HepG2 (cell line): ENCODE data around the gene VAMP2. TPM values are rescaled to one million over a fixed set of nuclear protein-coding genes. Genes with fewer than 3 reads are reported as not detected.
A peak's percentile ranks its signal among the peaks of the same experiment; 100 is the strongest.

ENCODE experiments used
- GPN1 ChIP-seq: sonication (generic); formaldehyde crosslinking; IDR thresholded peaks from 2 replicates; pipeline ENCODE4 v1.5.1; 2020; ENCODE audit warnings: missing genetic modification reagents, borderline replicate concordance
- MAFG ChIP-seq: sonication (generic); formaldehyde crosslinking; IDR thresholded peaks from 2 replicates; pipeline ENCODE4 v1.5.1; 2020; ENCODE audit warnings: mild to moderate bottlenecking, missing genetic modification reagents
- SOX13 ChIP-seq, 3 experiments: fragments of 450-650 bp in 1 of 3; sonication (generic) in 1 of 3; formaldehyde crosslinking in 1 of 3; IDR thresholded peaks in 2 of 3; conservative IDR thresholded peaks in 1 of 3; 2 replicates each; pipeline versions ENCODE4 v1.5.0 to v1.6.1; 2016 to 2020; ENCODE audit warnings: antibody characterized with exemption in 1 of 3, mild to moderate bottlenecking in 1 of 3, missing compliant biosample characterization in 1 of 3, missing genetic modification reagents in 1 of 3, moderate library complexity in 1 of 3
- THAP11 ChIP-seq: IDR thresholded peaks from 2 replicates; pipeline ENCODE4 v1.6.1; 2016; ENCODE audit warnings: missing biosample characterization, missing genetic modification reagents
- ZFAT ChIP-seq: sonication (generic); formaldehyde crosslinking; conservative IDR thresholded peaks from 2 replicates; pipeline ENCODE4 v1.8.1; 2023; ENCODE audit warnings: missing genetic modification reagents, inconsistent platforms
- ZNF614 ChIP-seq: IDR thresholded peaks from 2 replicates; pipeline ENCODE4 v1.6.1; 2018; ENCODE audit warnings: missing biosample characterization, missing genetic modification reagents, inconsistent platforms, borderline replicate concordance
- ZSCAN31 ChIP-seq: sonication (generic); formaldehyde crosslinking; IDR thresholded peaks from 2 replicates; pipeline ENCODE4 v1.5.0; 2020; ENCODE audit warnings: low read depth, mild to moderate bottlenecking, missing genetic modification reagents
- polyA plus RNA-seq, 8 experiments: library from polyadenylated mRNA; depleted of rRNA in 3 of 8; stranded (reverse) in 7 of 8; unstranded in 1 of 8; fragments of >200 nt; fragmentation: Illumina TruSeq in 4 of 8; extraction: Trizol in 4 of 8; gene quantifications; 2 replicates each; pipeline versions ENCODE4 v1.2.1 to v1.2.3, GENCODE V29; 2011 to 2016; ENCODE audit warnings: low read depth in 4 of 8, missing spikeins in 1 of 8, mixed read lengths in 1 of 8; ENCODE audit not compliant: insufficient read depth in 1 of 8
- total RNA-seq, 5 experiments: library from RNA; depleted of rRNA; stranded (reverse); fragments of >200 nt; fragmentation: Illumina TruSeq; extraction: Trizol; gene quantifications; 2 replicates each; pipeline ENCODE4 v1.2.3, GENCODE V29; 2016; ENCODE audit warnings: low read depth in 1 of 5
- TF ChIP-seq, protein P1 (sequence below): sonication (generic); formaldehyde crosslinking; conservative IDR thresholded peaks from 2 replicates; pipeline ENCODE4 v1.4.0; 2020; ENCODE audit warnings: mild to moderate bottlenecking, missing genetic modification reagents, moderate library complexity
- TF ChIP-seq, protein P2 (sequence below): sonication (generic); formaldehyde crosslinking; IDR thresholded peaks from 2 replicates; pipeline ENCODE4; 2020; ENCODE audit warnings: missing genetic modification reagents, mild to moderate bottlenecking, borderline replicate concordance
- TF ChIP-seq, protein P3 (sequence below): IDR thresholded peaks from 2 replicates; pipeline ENCODE4 v1.6.1; 2016; ENCODE audit warnings: mild to moderate bottlenecking, missing biosample characterization, missing genetic modification reagents
- TF ChIP-seq, protein P4 (sequence below): sonication (generic); formaldehyde crosslinking; conservative IDR thresholded peaks from 2 replicates; pipeline ENCODE4 v1.5.0; 2020; ENCODE audit warnings: missing genetic modification reagents
- TF ChIP-seq, protein P5 (sequence below): sonication (generic); formaldehyde crosslinking; IDR thresholded peaks from 2 replicates; pipeline ENCODE4 v1.4.0; 2020; ENCODE audit warnings: missing genetic modification reagents, borderline replicate concordance
- TF ChIP-seq, protein P6 (sequence below): IDR thresholded peaks from 2 replicates; pipeline ENCODE4 v1.6.1; 2018; ENCODE audit warnings: missing genetic modification reagents

The VAMP2 gene
- total and polyA plus RNA-seq, 2 of the 13 experiments (the other 11 are each of a cell fraction or from before 2014, with no cell fraction given) = 3.9 to 17.2 TPM

DNA sequence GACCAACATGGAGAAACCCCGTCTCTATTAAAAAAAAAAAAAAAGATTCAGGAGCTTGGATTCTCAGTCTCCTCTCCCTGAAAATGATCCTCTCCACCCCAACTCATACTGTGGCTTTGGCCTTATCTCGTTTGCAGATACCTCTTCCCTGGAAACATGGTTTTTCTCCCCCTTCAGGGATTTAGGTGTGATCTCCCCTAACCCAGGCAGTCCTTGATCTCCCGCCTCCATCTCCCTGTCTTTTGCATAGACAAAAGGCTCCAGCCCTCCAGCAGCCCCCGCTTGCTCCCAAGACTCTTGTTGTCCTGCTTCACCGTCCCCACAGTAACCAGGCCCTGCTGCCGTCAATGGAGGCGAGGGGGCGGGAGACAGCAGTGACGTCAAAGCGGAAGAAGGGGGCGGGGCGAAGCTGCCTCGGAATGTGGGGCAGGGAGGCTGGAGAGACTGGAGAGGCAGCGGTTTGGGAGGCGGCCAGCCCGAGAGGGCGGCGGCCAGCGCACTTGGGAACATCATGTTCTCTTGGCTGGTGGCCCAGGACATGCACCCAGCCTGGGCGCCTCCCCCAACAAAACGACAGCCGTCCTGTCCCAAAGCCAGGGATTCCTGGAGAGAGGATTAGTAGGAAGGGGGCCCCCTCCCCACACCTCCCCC lies 8.7 kb downstream of the VAMP2 start (continued):
- TF ChIP-seq, protein P1, sequence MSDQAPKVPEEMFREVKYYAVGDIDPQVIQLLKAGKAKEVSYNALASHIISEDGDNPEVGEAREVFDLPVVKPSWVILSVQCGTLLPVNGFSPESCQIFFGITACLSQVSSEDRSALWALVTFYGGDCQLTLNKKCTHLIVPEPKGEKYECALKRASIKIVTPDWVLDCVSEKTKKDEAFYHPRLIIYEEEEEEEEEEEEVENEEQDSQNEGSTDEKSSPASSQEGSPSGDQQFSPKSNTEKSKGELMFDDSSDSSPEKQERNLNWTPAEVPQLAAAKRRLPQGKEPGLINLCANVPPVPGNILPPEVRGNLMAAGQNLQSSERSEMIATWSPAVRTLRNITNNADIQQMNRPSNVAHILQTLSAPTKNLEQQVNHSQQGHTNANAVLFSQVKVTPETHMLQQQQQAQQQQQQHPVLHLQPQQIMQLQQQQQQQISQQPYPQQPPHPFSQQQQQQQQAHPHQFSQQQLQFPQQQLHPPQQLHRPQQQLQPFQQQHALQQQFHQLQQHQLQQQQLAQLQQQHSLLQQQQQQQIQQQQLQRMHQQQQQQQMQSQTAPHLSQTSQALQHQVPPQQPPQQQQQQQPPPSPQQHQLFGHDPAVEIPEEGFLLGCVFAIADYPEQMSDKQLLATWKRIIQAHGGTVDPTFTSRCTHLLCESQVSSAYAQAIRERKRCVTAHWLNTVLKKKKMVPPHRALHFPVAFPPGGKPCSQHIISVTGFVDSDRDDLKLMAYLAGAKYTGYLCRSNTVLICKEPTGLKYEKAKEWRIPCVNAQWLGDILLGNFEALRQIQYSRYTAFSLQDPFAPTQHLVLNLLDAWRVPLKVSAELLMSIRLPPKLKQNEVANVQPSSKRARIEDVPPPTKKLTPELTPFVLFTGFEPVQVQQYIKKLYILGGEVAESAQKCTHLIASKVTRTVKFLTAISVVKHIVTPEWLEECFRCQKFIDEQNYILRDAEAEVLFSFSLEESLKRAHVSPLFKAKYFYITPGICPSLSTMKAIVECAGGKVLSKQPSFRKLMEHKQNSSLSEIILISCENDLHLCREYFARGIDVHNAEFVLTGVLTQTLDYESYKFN = peak; percentile 43; the same call in 1 of the 2 replicates
- TF ChIP-seq, protein P2, sequence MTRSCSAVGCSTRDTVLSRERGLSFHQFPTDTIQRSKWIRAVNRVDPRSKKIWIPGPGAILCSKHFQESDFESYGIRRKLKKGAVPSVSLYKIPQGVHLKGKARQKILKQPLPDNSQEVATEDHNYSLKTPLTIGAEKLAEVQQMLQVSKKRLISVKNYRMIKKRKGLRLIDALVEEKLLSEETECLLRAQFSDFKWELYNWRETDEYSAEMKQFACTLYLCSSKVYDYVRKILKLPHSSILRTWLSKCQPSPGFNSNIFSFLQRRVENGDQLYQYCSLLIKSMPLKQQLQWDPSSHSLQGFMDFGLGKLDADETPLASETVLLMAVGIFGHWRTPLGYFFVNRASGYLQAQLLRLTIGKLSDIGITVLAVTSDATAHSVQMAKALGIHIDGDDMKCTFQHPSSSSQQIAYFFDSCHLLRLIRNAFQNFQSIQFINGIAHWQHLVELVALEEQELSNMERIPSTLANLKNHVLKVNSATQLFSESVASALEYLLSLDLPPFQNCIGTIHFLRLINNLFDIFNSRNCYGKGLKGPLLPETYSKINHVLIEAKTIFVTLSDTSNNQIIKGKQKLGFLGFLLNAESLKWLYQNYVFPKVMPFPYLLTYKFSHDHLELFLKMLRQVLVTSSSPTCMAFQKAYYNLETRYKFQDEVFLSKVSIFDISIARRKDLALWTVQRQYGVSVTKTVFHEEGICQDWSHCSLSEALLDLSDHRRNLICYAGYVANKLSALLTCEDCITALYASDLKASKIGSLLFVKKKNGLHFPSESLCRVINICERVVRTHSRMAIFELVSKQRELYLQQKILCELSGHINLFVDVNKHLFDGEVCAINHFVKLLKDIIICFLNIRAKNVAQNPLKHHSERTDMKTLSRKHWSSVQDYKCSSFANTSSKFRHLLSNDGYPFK (CRISPR knock-in tag) = 0 out of 2 replicates have a peak, but pooled peaks have one; percentile 20
- TF ChIP-seq GPN1 (CRISPR knock-in tag) (no peak), ZSCAN31 (CRISPR knock-in tag) (peak; percentile 52; the same call in 1 of the 2 replicates), ZNF614 (CRISPR knock-in tag) (no peak), THAP11 (0 out of 2 replicates have a peak, but pooled peaks have one; percentile 2), ZFAT (CRISPR knock-in tag) (no peak), MAFG (CRISPR knock-in tag) (no peak), SOX13 (IDR thresholded peaks at IDR 0.05) (no peak), SOX13 (CRISPR knock-in tag; conservative IDR thresholded peaks at IDR 0.05 in 1 of 2, IDR thresholded peaks at IDR 0.05 in 1 of 2) (peak in 1 of 2 experiments; percentile 29; a peak in 1 of 4 replicates)
- TF ChIP-seq, protein P3, sequence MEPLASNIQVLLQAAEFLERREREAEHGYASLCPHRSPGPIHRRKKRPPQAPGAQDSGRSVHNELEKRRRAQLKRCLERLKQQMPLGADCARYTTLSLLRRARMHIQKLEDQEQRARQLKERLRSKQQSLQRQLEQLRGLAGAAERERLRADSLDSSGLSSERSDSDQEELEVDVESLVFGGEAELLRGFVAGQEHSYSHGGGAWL (CRISPR knock-in tag) = peak; percentile 43; the same call in 1 of the 2 replicates
- TF ChIP-seq, protein P4, sequence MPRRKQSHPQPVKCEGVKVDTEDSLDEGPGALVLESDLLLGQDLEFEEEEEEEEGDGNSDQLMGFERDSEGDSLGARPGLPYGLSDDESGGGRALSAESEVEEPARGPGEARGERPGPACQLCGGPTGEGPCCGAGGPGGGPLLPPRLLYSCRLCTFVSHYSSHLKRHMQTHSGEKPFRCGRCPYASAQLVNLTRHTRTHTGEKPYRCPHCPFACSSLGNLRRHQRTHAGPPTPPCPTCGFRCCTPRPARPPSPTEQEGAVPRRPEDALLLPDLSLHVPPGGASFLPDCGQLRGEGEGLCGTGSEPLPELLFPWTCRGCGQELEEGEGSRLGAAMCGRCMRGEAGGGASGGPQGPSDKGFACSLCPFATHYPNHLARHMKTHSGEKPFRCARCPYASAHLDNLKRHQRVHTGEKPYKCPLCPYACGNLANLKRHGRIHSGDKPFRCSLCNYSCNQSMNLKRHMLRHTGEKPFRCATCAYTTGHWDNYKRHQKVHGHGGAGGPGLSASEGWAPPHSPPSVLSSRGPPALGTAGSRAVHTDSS = no peak
- TF ChIP-seq, protein P5, sequence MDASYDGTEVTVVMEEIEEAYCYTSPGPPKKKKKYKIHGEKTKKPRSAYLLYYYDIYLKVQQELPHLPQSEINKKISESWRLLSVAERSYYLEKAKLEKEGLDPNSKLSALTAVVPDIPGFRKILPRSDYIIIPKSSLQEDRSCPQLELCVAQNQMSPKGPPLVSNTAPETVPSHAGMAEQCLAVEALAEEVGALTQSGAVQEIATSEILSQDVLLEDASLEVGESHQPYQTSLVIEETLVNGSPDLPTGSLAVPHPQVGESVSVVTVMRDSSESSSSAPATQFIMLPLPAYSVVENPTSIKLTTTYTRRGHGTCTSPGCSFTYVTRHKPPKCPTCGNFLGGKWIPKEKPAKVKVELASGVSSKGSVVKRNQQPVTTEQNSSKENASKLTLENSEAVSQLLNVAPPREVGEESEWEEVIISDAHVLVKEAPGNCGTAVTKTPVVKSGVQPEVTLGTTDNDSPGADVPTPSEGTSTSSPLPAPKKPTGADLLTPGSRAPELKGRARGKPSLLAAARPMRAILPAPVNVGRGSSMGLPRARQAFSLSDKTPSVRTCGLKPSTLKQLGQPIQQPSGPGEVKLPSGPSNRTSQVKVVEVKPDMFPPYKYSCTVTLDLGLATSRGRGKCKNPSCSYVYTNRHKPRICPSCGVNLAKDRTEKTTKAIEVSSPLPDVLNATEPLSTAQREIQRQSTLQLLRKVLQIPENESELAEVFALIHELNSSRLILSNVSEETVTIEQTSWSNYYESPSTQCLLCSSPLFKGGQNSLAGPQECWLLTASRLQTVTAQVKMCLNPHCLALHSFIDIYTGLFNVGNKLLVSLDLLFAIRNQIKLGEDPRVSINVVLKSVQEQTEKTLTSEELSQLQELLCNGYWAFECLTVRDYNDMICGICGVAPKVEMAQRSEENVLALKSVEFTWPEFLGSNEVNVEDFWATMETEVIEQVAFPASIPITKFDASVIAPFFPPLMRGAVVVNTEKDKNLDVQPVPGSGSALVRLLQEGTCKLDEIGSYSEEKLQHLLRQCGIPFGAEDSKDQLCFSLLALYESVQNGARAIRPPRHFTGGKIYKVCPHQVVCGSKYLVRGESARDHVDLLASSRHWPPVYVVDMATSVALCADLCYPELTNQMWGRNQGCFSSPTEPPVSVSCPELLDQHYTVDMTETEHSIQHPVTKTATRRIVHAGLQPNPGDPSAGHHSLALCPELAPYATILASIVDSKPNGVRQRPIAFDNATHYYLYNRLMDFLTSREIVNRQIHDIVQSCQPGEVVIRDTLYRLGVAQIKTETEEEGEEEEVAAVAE (CRISPR knock-in tag) = no peak
- TF ChIP-seq, protein P6, sequence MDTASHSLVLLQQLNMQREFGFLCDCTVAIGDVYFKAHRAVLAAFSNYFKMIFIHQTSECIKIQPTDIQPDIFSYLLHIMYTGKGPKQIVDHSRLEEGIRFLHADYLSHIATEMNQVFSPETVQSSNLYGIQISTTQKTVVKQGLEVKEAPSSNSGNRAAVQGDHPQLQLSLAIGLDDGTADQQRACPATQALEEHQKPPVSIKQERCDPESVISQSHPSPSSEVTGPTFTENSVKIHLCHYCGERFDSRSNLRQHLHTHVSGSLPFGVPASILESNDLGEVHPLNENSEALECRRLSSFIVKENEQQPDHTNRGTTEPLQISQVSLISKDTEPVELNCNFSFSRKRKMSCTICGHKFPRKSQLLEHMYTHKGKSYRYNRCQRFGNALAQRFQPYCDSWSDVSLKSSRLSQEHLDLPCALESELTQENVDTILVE (CRISPR knock-in tag) = no peak
